ENCODE measurements around the gene STRBP. TPM values are rescaled to one million over a fixed set of nuclear protein-coding genes. Genes with fewer than 3 reads are reported as not detected.
"Not testable (repeated sequence)": the region's sequence is repeated elsewhere in the genome, so short reads cannot be mapped to it uniquely, and the experiment has no call there.

Gene STRBP
- polyA plus RNA-seq, 5 donors, result 30.4 to 38.3 (median 37.5) TPM

GRCh38 chr9:123283455-123283854, 15.1 kb upstream of the STRBP start:
- DNase-seq, result no peak

DNA sequence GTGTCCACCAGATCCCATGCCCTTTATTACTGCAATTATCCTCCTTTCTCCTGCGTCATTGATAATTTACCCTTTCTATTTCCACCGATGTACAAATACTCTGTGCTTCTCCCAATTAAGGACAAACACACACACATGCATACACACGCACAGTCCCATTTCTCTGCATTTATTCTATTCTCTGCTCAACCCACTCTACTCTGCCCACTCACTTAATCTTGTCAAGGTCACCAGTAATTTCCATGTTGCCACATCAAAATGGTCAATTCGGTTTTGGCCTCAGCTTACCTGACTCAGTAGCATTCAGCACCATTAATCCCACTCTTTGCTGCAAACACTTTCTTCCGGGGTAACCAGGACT, 14.6 kb upstream of the STRBP start:
- no peak for DNase-seq

GRCh38 chr9:123282362-123283047, 14.1 kb upstream of the STRBP start:
- no peak for DNase-seq

GRCh38 chr9:123281659-123282350, 13.4 kb upstream of the STRBP start:
- DNase-seq, result no peak

GRCh38 chr9:123278879-123279493, 10.6 kb upstream of the STRBP start:
- DNase-seq, result not testable (repeated sequence)

DNA sequence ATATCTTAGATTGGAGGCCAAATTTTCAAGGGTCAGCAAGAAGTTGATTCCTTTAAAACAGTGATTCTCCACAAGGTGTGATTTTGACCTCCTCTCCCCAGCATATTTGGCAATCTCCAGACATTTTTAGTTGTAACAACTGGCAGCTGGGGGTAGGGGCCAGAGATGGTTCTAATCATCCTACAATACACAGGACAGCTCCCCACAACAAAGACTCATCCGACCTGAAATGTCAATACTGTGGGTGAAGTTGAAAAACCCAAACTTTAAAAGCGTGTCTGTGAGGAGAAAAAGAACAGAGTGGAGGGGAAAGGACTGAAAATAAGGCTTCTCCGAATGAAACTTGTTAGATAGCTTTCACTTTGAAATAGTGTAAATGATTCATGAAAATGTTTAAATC, 10.0 kb upstream of the STRBP start:
- DNase-seq, result no peak

- DNase-seq, result no peak
Observed at GRCh38 chr9:123276551-123276950, 8.2 kb upstream of the STRBP start.

DNA sequence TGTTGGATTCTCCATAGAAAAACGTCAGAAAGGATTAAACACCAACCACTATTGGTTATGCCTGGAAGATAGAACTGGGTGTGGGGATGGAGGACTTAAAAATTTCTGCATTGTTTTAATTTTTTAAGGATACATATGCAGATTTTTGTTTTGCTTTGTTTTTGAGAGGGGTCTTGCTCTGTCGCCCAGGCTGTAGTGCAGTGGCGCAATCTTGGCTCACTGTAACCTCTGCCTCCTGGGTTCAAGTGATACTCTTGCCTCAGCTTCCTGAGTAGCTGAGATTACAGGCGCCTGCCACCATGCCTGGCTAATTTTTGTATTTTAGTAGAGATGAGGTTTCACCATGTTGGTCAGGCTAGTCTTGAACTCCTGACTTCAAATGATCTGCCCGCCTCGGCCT, 2.7 kb upstream of the STRBP start:
- not testable (repeated sequence) for DNase-seq

GRCh38 chr9:123269281-123269680, 895 bp upstream of the STRBP start:
- no peak for DNase-seq

DNA sequence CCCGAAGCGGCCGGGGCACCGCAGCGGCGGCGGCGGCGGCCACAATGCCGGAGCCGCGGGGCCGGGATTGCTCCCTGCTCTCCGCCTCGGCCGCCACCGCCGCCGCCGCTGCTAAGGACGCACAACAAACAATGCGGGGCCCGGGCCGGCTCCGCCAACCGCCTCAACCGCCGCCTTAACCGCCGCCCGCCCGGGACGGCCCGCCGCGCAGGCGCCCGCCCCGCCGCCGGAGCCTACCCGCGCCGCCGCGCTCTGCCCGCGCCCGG, 254 bp downstream of the STRBP start:
- DNase-seq, result no peak

GRCh38 chr9:123267481-123268198, 746 bp downstream of the STRBP start:
- no peak for DNase-seq

DNA sequence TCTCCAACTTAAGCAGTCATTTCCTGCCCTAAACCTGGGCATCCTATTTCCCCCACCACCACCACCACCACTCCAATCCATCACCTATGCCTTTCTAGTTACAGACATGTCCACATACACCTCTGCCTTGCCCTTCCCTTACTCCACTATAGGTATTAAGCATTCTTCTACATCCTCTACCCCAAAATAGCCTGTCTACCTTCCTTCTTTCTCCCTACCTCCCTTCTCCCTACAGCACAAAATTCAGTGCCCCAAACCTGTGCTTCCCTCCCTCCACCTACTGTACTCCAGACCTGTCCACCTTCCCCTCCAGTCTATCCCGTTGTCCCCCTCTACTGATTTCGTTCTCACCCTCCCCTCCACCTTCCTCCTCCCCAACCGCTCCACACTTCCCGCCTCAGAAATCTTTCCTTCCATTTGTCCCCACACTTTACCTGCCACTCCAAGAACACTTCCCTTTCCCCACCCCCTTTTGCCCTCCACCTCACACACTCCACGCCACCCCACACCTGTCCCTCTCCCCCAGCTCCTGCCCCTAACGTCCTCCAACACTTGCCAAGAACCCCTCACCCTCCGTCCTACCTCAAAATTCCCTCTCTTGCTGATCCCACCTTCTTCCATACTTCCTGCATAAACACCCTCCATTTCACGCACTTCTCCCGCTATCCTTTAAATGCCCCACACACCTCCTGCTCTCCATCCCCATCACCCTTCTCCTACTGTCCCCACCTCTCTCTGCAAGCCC, 1.6 kb downstream of the STRBP start:
- DNase-seq, result no peak

GRCh38 chr9:123265833-123266232, 2.6 kb downstream of the STRBP start:
- DNase-seq, result no peak

GRCh38 chr9:123263227-123263626, 5.2 kb downstream of the STRBP start:
- no peak for DNase-seq

DNA sequence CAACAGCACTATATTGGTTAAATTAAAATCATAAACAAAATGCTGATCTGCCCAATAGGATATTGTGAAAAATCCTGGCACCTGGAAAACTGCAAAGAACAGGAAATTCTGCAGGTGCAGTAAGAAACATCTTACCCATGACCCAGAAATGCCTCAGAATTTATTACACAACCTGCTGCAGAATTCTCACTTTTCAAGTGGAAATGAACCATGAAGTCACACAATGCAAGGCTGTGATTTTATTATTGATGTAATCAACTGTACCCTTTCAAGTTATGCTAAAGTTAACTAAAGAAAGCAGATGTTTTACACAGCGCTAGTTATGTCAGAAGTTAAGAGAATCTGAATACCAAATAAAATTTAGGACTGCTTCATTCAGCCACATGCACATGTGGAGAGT, 6.0 kb downstream of the STRBP start:
- no peak for DNase-seq

- DNase-seq, result no peak
Observed at GRCh38 chr9:123261006-123261677, 7.2 kb downstream of the STRBP start.

- no peak for DNase-seq
Observed at GRCh38 chr9:123260340-123260739, 8.0 kb downstream of the STRBP start.

GRCh38 chr9:123257276-123257675, 11.1 kb downstream of the STRBP start:
- no peak for DNase-seq

GRCh38 chr9:123255718-123256117, 12.7 kb downstream of the STRBP start:
- DNase-seq, result no peak

DNA sequence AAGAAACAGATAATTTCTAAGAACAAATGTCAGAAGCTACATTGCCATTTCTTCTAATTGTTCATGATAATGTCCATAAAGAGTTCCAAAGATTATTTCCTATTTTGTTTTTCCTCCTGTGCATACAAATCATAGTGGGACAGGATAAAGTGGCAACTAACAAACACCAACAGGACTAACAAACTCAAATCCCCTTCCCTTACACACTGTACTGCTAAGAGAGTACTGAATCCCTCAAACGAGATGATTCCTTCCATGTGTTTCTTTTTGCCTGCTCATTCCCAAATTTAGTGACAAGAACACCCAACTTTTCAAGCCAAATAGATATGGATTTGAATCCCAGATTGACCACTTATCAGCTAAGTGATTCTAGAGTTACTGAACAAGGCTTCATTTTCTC, 15.2 kb downstream of the STRBP start:
- no peak for DNase-seq

GRCh38 chr9:123251741-123252140, 16.6 kb downstream of the STRBP start:
- DNase-seq, result no peak

- no peak for DNase-seq
Observed at GRCh38 chr9:123251324-123251723, 17.1 kb downstream of the STRBP start.
